Liver (tissue), 9 donors: ENCODE results near the gene CMBL. TPM values are rescaled to one million over a fixed set of nuclear protein-coding genes. Genes with fewer than 3 reads are reported as not detected.
"Not testable (repeated sequence)": the region's sequence is repeated elsewhere in the genome, so short reads cannot be mapped to it uniquely, and the experiment has no call there.

Experiments used
- DNase-seq: peaks from one replicate; pipeline ENCODE4 v3.0.0-alpha.2; 2017; ENCODE audit warnings: low spot score
- H3K27ac ChIP-seq, 2 donors: one replicate each; pipeline ENCODE4 v1.7.0; 2013; ENCODE audit warnings: inconsistent platforms in 2 of 2, low read length in 2 of 2, control low read depth in 1 of 2, low read depth in 1 of 2, mild to moderate bottlenecking in 1 of 2
- H3K27me3 ChIP-seq, 4 donors: one replicate each; pipeline versions ENCODE4 v1.6.1 to v1.7.0; 2013; ENCODE audit warnings: low read length in 3 of 4, inconsistent platforms in 1 of 4, mild to moderate bottlenecking in 1 of 4, moderate library complexity in 1 of 4; ENCODE audit not compliant: control insufficient read depth in 4 of 4, insufficient read depth in 4 of 4
- H3K36me3 ChIP-seq, 4 donors: one replicate each; pipeline versions ENCODE4 v1.6.1 to v1.7.0; 2013; ENCODE audit warnings: low read length in 3 of 4, mild to moderate bottlenecking in 3 of 4, low read depth in 1 of 4, moderate library complexity in 1 of 4; ENCODE audit not compliant: control insufficient read depth in 4 of 4, insufficient read depth in 3 of 4
- H3K4me1 ChIP-seq, 4 donors: one replicate each; pipeline versions ENCODE4 v1.6.1 to v1.7.0; 2013; ENCODE audit warnings: low read length in 3 of 4, mild to moderate bottlenecking in 3 of 4, moderate library complexity in 1 of 4; ENCODE audit not compliant: control insufficient read depth in 4 of 4, insufficient read depth in 4 of 4
- H3K4me3 ChIP-seq, 3 donors: one replicate each; pipeline versions ENCODE4 v1.6.1 to v1.7.0; 2013; ENCODE audit warnings: low read length in 3 of 3, control low read depth in 1 of 3, low read depth in 1 of 3, mild to moderate bottlenecking in 1 of 3
- H3K9ac ChIP-seq, 2 donors: one replicate each; pipeline ENCODE4 v1.7.0; 2013; ENCODE audit warnings: low read length in 2 of 2, mild to moderate bottlenecking in 2 of 2, moderate library complexity in 2 of 2, control low read depth in 1 of 2, low read depth in 1 of 2
- H3K9me3 ChIP-seq, 4 donors: one replicate each; pipeline versions ENCODE4 v1.6.1 to v1.7.0; 2013; ENCODE audit warnings: low read length in 3 of 4; ENCODE audit not compliant: control insufficient read depth in 4 of 4
- EGR1 ChIP-seq, 2 donors: IDR thresholded peaks; 2 replicates each; pipeline ENCODE4 v1.6.1; 2016 to 2018; ENCODE audit warnings: antibody characterized with exemption in 2 of 2, low read depth in 2 of 2
- GABPA ChIP-seq, 2 donors: IDR thresholded peaks in 1 of 2; conservative IDR thresholded peaks in 1 of 2; 2 replicates each; pipeline ENCODE4 v1.6.1; 2016; ENCODE audit warnings: antibody characterized with exemption in 2 of 2, mild to moderate bottlenecking in 1 of 2, moderate library complexity in 1 of 2
- HNF4A ChIP-seq, 2 donors: conservative IDR thresholded peaks; 2 replicates each; pipeline ENCODE4 v1.6.1; 2016; ENCODE audit warnings: antibody characterized with exemption in 2 of 2, mild to moderate bottlenecking in 2 of 2
- HNF4G ChIP-seq: IDR thresholded peaks from 2 replicates; pipeline ENCODE4 v1.6.1; 2016; ENCODE audit warnings: antibody characterized with exemption
- NR2F2 ChIP-seq: IDR thresholded peaks from 2 replicates; pipeline ENCODE4 v1.6.1; 2016; ENCODE audit warnings: antibody characterized with exemption
- RXRA ChIP-seq, 2 donors: IDR thresholded peaks; 2 replicates each; pipeline ENCODE4 v1.6.1; 2017 to 2018; ENCODE audit warnings: antibody characterized with exemption in 2 of 2, mild to moderate bottlenecking in 1 of 2
- TAF1 ChIP-seq: conservative IDR thresholded peaks from 2 replicates; pipeline ENCODE4 v1.6.1; 2016; ENCODE audit warnings: antibody characterized with exemption, mild to moderate bottlenecking
- YY1 ChIP-seq: IDR thresholded peaks from 2 replicates; pipeline ENCODE4 v1.6.1; 2016; ENCODE audit warnings: antibody characterized with exemption, mild to moderate bottlenecking
- WGBS: extraction: QIAGEN DNeasy Blood & Tissue Kit; methylation state at CpG from one replicate; pipeline ENCODE4 v1.1.7; 2013; 5-methylcytosine and 5-hydroxymethylcytosine counted together
- polyA plus RNA-seq, 2 donors: library from polyadenylated mRNA; stranded (reverse) in 1 of 2; unstranded in 1 of 2; fragments of 200-250 nt in 1 of 2; fragments of >200 nt in 1 of 2; fragmentation: Nextera tagmentation in 1 of 2; extraction: Ambion mirVana in 1 of 2; gene quantifications; one replicate each; pipeline versions ENCODE4 v1.2.1 to v1.2.3, GENCODE V29; 2013 to 2015
- total RNA-seq, 2 donors: library from RNA; depleted of rRNA; stranded (reverse); fragments of >200 nt; gene quantifications; one replicate each; pipeline ENCODE4 v1.2.3, GENCODE V29; 2014
- TF ChIP-seq, protein P1 (sequence below): IDR thresholded peaks from 2 replicates; pipeline ENCODE4 v1.6.1; 2016; ENCODE audit warnings: antibody characterized with exemption, mild to moderate bottlenecking
- TF ChIP-seq, protein P2 (sequence below): IDR thresholded peaks from 2 replicates; pipeline ENCODE4 v1.6.1; 2016; ENCODE audit warnings: antibody characterized with exemption
- TF ChIP-seq, protein P3 (sequence below): fragments of 150-350 bp; IDR thresholded peaks from 2 replicates; pipeline ENCODE4 v1.5.1; 2017; ENCODE audit warnings: improper control_type of control experiment, low read depth, low read length; ENCODE audit not compliant: missing input control
- TF ChIP-seq, protein P4 (sequence below): IDR thresholded peaks from 2 replicates; pipeline ENCODE4 v1.6.1; 2016; ENCODE audit warnings: antibody characterized with exemption
- donor health status: healthy.
- donor health status: healthy.
- donor health status: healthy.
- donor health status: healthy.
- donor health status: healthy.

CMBL gene
- total and polyA plus RNA-seq, 4 donors: 6.8 to 56.1 (median 41.7) TPM

DNA sequence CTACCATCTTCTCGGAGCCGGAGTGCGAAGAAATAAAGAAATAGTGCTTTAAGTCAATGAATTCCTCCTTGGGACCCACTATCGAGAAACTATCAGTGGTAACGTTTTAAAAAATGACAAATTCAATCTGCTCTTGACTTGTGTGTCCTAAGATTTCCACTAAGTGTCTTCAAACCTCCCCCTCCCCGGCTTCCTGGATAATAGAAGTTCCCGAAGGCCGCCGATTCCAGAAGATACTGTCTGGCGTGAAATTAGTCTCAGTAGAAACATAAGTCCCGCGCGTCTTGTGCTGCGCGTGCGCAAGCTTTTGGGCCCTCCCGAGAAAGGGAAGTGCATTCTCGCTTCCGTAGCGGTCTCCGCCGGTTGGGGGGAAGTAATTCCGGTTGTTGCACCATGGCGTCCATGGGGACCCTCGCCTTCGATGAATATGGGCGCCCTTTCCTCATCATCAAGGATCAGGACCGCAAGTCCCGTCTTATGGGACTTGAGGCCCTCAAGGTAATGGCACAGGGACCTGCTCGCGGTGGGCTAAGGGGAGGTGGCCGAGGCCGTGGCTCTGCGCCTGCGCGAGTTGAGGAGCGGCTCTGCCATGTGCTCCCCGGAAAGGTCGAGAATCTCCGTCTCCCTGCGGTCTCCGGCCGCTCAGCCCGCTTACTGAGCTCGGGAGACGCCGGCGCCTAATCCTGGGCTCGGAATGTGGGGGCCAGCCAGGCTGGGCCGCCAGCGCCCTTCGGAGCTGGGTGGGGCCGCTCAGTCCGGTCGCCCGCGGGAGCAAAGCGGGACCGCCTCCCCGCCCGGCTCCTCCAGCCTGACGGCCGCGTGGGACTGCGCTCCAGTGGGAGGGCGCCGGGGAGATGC is 57.5 kb downstream of the CMBL start, which contains the start of gene CCT5 (continued):
- TF ChIP-seq, protein P1, sequence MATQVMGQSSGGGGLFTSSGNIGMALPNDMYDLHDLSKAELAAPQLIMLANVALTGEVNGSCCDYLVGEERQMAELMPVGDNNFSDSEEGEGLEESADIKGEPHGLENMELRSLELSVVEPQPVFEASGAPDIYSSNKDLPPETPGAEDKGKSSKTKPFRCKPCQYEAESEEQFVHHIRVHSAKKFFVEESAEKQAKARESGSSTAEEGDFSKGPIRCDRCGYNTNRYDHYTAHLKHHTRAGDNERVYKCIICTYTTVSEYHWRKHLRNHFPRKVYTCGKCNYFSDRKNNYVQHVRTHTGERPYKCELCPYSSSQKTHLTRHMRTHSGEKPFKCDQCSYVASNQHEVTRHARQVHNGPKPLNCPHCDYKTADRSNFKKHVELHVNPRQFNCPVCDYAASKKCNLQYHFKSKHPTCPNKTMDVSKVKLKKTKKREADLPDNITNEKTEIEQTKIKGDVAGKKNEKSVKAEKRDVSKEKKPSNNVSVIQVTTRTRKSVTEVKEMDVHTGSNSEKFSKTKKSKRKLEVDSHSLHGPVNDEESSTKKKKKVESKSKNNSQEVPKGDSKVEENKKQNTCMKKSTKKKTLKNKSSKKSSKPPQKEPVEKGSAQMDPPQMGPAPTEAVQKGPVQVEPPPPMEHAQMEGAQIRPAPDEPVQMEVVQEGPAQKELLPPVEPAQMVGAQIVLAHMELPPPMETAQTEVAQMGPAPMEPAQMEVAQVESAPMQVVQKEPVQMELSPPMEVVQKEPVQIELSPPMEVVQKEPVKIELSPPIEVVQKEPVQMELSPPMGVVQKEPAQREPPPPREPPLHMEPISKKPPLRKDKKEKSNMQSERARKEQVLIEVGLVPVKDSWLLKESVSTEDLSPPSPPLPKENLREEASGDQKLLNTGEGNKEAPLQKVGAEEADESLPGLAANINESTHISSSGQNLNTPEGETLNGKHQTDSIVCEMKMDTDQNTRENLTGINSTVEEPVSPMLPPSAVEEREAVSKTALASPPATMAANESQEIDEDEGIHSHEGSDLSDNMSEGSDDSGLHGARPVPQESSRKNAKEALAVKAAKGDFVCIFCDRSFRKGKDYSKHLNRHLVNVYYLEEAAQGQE: peak; percentile 76
- no peak for TF ChIP-seq NR2F2
- TF ChIP-seq TAF1: no peak
- TF ChIP-seq GABPA (IDR thresholded peaks at IDR 0.05 in 1 of 2, conservative IDR thresholded peaks at IDR 0.05 in 1 of 2): peak; percentile 64 to 89
- TF ChIP-seq RXRA (IDR thresholded peaks at IDR 0.05): peak in 1 of 2 donors; percentile 6

DNA sequence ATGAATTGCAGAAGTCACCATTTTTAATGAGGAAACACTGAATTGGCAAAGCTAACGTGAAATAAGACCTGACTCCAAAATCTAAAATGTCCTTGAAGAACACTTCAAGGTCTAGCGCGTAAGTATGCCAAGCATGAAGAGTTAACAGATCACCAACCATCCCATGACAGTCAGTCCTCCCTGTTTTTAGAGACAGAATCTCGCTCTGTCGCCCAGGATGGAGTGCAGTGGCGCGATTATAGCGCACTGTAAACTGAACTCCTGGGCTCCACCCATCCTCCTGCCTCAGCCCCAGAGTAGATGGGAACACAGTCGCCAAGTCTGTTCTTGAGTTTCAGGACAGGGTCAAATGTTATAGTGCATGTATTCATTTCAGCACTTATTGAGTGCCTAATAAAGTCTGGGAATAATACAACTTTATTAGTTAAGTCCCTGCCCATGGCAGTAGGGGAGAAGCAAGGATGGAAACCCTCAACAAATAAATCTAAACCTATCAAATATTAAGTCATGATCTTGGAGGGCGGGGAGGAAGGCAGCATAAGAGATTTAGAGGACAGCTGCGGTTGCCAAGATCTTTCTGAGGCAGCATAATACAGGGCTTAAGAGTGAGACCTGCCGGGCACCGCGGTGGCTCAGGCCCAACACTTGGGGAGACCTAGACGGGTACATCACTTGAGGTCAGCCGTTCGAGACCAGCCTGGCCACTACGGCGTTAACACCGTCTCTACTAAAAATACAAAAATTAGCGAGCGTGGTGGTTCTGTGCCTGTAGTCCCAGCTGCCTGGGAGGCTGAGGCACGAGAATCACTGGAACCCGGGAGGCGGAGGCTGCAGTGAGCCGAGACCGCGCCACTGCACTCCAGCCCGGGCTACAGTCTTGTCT is 59.1 kb downstream of the CMBL start:
- Histone ChIP-seq H3K9ac (peak overlapping the region in 1 of 2 donors; percentile 97), H3K4me3 (peak overlapping the region; percentile 78 to 94 (median 90)), H3K36me3 (peaks cover 0 to 2% (median 0%) of the 10 kb centered on the region in 4 donors), H3K27me3 (no peaks in the 10 kb centered on the region), H3K9me3 (no peaks in the 10 kb centered on the region), H3K4me1 (peaks cover 5 to 24% (median 20%) of the 10 kb centered on the region in 4 donors), H3K27ac (peak overlapping the region; percentile 87 to 90)
- WGBS: 65% methylated on average over 29 of the region's 29 CpGs
- DNase-seq: no peak
- TF ChIP-seq, protein P2, sequence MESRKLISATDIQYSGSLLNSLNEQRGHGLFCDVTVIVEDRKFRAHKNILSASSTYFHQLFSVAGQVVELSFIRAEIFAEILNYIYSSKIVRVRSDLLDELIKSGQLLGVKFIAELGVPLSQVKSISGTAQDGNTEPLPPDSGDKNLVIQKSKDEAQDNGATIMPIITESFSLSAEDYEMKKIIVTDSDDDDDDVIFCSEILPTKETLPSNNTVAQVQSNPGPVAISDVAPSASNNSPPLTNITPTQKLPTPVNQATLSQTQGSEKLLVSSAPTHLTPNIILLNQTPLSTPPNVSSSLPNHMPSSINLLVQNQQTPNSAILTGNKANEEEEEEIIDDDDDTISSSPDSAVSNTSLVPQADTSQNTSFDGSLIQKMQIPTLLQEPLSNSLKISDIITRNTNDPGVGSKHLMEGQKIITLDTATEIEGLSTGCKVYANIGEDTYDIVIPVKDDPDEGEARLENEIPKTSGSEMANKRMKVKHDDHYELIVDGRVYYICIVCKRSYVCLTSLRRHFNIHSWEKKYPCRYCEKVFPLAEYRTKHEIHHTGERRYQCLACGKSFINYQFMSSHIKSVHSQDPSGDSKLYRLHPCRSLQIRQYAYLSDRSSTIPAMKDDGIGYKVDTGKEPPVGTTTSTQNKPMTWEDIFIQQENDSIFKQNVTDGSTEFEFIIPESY: no peak
- TF ChIP-seq HNF4A (conservative IDR thresholded peaks at IDR 0.05) (no peak), HNF4G (no peak), RXRA (IDR thresholded peaks at IDR 0.05) (no peak), GABPA (IDR thresholded peaks at IDR 0.05 in 1 of 2, conservative IDR thresholded peaks at IDR 0.05 in 1 of 2) (no peak), YY1 (no peak), EGR1 (IDR thresholded peaks at IDR 0.05; ENCODE audit: low read depth in 2 of 2) (no peak)
- TF ChIP-seq, protein P3, sequence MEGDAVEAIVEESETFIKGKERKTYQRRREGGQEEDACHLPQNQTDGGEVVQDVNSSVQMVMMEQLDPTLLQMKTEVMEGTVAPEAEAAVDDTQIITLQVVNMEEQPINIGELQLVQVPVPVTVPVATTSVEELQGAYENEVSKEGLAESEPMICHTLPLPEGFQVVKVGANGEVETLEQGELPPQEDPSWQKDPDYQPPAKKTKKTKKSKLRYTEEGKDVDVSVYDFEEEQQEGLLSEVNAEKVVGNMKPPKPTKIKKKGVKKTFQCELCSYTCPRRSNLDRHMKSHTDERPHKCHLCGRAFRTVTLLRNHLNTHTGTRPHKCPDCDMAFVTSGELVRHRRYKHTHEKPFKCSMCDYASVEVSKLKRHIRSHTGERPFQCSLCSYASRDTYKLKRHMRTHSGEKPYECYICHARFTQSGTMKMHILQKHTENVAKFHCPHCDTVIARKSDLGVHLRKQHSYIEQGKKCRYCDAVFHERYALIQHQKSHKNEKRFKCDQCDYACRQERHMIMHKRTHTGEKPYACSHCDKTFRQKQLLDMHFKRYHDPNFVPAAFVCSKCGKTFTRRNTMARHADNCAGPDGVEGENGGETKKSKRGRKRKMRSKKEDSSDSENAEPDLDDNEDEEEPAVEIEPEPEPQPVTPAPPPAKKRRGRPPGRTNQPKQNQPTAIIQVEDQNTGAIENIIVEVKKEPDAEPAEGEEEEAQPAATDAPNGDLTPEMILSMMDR: no peak
- TF ChIP-seq, protein P1: no peak
- TF ChIP-seq, protein P4, sequence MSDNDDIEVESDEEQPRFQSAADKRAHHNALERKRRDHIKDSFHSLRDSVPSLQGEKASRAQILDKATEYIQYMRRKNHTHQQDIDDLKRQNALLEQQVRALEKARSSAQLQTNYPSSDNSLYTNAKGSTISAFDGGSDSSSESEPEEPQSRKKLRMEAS: no peak

DNA sequence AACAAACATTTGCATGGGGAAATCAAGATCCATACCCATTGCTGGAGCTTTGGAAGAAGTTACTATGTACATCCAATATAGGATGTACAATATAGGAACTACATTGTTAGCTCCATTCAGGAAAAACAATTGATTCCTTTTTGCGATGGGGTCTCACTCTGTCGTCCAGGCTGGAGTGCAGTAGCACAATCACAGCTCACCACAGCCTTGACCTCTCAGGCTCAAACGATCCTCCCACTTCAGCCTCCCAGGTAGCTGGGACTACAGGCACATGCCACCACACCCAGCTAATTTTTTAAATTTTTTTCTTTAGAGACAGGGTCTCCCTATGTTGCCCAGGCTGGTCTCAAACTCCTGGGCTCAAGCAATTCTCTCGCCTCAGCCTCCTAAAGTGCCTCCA is 60.5 kb downstream of the CMBL start:
- H3K9me3 ChIP-seq, H3K27me3 ChIP-seq, H3K27ac ChIP-seq, H3K4me3 ChIP-seq, DNase-seq, H3K36me3 ChIP-seq, H3K9ac ChIP-seq: not testable (repeated sequence)
- 96% methylated on average over 4 of the region's 4 CpGs for WGBS
- peaks cover 5 to 24% (median 20%) of the 10 kb centered on the region in 4 donors for H3K4me1 ChIP-seq
